ENCODE data around the gene LMX1A. TPM values are rescaled to one million over a fixed set of nuclear protein-coding genes. Genes with fewer than 3 reads are reported as not detected.

Gene LMX1A
- total and polyA plus RNA-seq, 4 donors = 0.05 to 0.17 TPM; not detected in 2

DNA sequence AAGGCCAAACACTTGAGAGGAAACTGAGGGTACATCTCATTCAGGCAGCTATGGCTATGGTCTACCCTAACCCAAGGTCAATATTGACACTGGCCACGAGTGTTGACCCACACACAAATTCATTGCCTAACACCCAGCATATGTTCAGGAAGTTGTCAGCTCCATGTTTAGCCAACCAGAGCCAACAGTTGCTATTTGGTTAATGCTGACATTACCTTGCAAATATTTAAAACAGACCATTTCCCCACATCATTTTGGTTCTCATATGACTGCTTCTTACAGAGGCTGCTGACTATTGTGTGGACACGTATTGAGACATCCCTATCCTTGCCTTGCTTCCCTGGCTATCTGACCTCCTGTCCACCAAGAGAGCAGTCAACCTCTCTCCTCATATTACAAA lies 97.3 kb downstream of the LMX1A start (continued):
- no peak for TF ChIP-seq EGR1 (IDR thresholded peaks at IDR 0.05; ENCODE audit: low read depth in 2 of 2)

DNA sequence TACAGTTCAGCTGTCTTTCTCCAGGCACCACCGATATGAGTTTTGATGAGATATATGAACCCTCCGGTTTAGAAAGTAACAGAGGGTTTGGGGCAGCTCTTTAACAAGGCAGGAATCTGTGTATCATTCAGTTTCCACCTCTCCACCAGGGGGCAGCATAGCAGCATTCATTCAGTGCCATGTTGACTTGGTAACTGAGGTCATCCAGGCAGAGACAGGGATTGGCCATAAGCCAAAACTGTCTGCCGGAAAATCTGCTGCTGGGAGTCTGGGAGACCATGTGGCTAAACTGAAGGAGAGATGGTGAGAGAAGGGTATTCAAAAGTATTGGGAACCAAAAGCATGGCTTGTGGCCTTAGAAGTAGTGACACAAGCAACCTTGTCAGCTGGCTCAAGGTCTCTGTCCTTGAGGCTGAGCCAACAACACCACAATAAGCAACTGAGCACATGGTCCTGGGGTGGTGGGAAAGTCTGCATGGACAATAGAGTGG lies 98.5 kb downstream of the LMX1A start:
- Histone ChIP-seq H3K4me1 (ENCODE audit: control insufficient read depth in 4 of 4, insufficient read depth in 4 of 4, low read length in 3 of 4) (peaks cover 6 to 37% (median 22%) of the 10 kb centered on the region in 4 donors), H3K27me3 (ENCODE audit: control insufficient read depth in 4 of 4, insufficient read depth in 4 of 4, low read length in 3 of 4) (no peaks in the 10 kb centered on the region), H3K9me3 (ENCODE audit: control insufficient read depth in 4 of 4, low read length in 3 of 4) (no peaks in the 10 kb centered on the region), H3K36me3 (ENCODE audit: control insufficient read depth in 4 of 4, insufficient read depth in 3 of 4, low read depth in 1 of 4, low read length in 3 of 4) (no peaks in the 10 kb centered on the region), H3K4me3 (ENCODE audit: low read depth in 1 of 3, low read length in 3 of 3) (no peak overlapping the region), H3K9ac (ENCODE audit: low read depth in 1 of 2, low read length in 2 of 2) (no peak overlapping the region), H3K27ac (ENCODE audit: low read depth in 1 of 2, low read length in 2 of 2) (no peak overlapping the region)
- WGBS = 18% methylated on average over 3 of the region's 3 CpGs
- DNase-seq (ENCODE audit: low spot score) = peak; percentile 78
- TF ChIP-seq HNF4G (IDR thresholded peaks at IDR 0.05) (no peak), HNF4A (conservative IDR thresholded peaks at IDR 0.05) (peak in 1 of 2 donors; percentile 41), JUND (IDR thresholded peaks at IDR 0.05) (peak; percentile 77 to 86), GABPA (IDR thresholded peaks at IDR 0.05 in 1 of 2, conservative IDR thresholded peaks at IDR 0.05 in 1 of 2) (no peak), SP1 (IDR thresholded peaks at IDR 0.05) (peak; percentile 9), RAD21 (IDR thresholded peaks at IDR 0.05) (peak; percentile 94 to 96), ZBTB33 (IDR thresholded peaks at IDR 0.05) (no peak), YY1 (IDR thresholded peaks at IDR 0.05) (peak; percentile 32), CTCF (IDR thresholded peaks at IDR 0.05; ENCODE audit: low read depth, low read length, missing input control) (peak; percentile 84), EGR1 (IDR thresholded peaks at IDR 0.05; ENCODE audit: low read depth in 2 of 2) (no peak), FOXA2 (IDR thresholded peaks at IDR 0.05) (peak; percentile 95), NR2F2 (IDR thresholded peaks at IDR 0.05) (peak; percentile 30), RXRA (IDR thresholded peaks at IDR 0.05) (peak; percentile 62 to 83), FOXA1 (IDR thresholded peaks at IDR 0.05) (peak; percentile 85), TAF1 (conservative IDR thresholded peaks at IDR 0.05) (no peak)
- TF ChIP-seq, protein P1, sequence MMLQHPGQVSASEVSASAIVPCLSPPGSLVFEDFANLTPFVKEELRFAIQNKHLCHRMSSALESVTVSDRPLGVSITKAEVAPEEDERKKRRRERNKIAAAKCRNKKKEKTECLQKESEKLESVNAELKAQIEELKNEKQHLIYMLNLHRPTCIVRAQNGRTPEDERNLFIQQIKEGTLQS (IDR thresholded peaks at IDR 0.05) = peak; percentile 14
- TF ChIP-seq, protein P2, sequence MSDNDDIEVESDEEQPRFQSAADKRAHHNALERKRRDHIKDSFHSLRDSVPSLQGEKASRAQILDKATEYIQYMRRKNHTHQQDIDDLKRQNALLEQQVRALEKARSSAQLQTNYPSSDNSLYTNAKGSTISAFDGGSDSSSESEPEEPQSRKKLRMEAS (IDR thresholded peaks at IDR 0.05) = peak; percentile 11
- TF ChIP-seq, protein P3, sequence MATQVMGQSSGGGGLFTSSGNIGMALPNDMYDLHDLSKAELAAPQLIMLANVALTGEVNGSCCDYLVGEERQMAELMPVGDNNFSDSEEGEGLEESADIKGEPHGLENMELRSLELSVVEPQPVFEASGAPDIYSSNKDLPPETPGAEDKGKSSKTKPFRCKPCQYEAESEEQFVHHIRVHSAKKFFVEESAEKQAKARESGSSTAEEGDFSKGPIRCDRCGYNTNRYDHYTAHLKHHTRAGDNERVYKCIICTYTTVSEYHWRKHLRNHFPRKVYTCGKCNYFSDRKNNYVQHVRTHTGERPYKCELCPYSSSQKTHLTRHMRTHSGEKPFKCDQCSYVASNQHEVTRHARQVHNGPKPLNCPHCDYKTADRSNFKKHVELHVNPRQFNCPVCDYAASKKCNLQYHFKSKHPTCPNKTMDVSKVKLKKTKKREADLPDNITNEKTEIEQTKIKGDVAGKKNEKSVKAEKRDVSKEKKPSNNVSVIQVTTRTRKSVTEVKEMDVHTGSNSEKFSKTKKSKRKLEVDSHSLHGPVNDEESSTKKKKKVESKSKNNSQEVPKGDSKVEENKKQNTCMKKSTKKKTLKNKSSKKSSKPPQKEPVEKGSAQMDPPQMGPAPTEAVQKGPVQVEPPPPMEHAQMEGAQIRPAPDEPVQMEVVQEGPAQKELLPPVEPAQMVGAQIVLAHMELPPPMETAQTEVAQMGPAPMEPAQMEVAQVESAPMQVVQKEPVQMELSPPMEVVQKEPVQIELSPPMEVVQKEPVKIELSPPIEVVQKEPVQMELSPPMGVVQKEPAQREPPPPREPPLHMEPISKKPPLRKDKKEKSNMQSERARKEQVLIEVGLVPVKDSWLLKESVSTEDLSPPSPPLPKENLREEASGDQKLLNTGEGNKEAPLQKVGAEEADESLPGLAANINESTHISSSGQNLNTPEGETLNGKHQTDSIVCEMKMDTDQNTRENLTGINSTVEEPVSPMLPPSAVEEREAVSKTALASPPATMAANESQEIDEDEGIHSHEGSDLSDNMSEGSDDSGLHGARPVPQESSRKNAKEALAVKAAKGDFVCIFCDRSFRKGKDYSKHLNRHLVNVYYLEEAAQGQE (IDR thresholded peaks at IDR 0.05) = no peak

Data from liver (tissue), 9 donors.